KMS-11 (cell line): ENCODE data around the gene TAS1R3.
A peak's percentile ranks its signal among the peaks of the same experiment; 100 is the strongest.

Experiments used
- H2AFZ ChIP-seq: fragments of 200-600 bp; sonication (generic); 2 replicates; pipeline ENCODE4 v1.6.1; 2016; ENCODE audit warnings: antibody characterized with exemption, mixed run types, low read depth
- H3K27ac ChIP-seq: fragments of 200-600 bp; sonication (generic); 2 replicates; pipeline ENCODE4 v1.6.1; 2016; ENCODE audit warnings: mild to moderate bottlenecking, mixed run types
- H3K27me3 ChIP-seq: fragments of 200-600 bp; sonication (generic); 2 replicates; pipeline ENCODE4 v1.6.1; 2017; ENCODE audit warnings: mild to moderate bottlenecking, low read depth, mixed run types, moderate library complexity; ENCODE audit not compliant: insufficient read depth
- H3K36me3 ChIP-seq: fragments of 200-600 bp; sonication (generic); 2 replicates; pipeline ENCODE4 v1.6.1; 2017; ENCODE audit warnings: mild to moderate bottlenecking, mixed run types; ENCODE audit not compliant: insufficient read depth
- H3K4me1 ChIP-seq: fragments of 200-600 bp; sonication (generic); 2 replicates; pipeline ENCODE4 v1.6.1; 2016; ENCODE audit warnings: mild to moderate bottlenecking, low read depth, mixed run types; ENCODE audit not compliant: poor library complexity, severe bottlenecking
- H3K4me2 ChIP-seq: fragments of 200-600 bp; sonication (generic); 2 replicates; pipeline ENCODE4 v1.7.0; 2016; ENCODE audit warnings: mild to moderate bottlenecking, mixed run types
- H3K4me3 ChIP-seq: fragments of 200-600 bp; sonication (generic); IDR thresholded peaks from 2 replicates; pipeline ENCODE4 v1.6.1; 2017; ENCODE audit warnings: low read depth, low read length, mixed read lengths; ENCODE audit not compliant: insufficient read depth
- H3K79me2 ChIP-seq: fragments of 200-600 bp; sonication (generic); 2 replicates; pipeline ENCODE4 v1.6.1; 2016; ENCODE audit warnings: low read depth, mixed run types; ENCODE audit not compliant: insufficient read depth
- H3K9ac ChIP-seq: fragments of 200-600 bp; sonication (generic); 2 replicates; pipeline ENCODE4 v1.6.1; 2016; ENCODE audit warnings: mild to moderate bottlenecking, mixed run types
- H4K20me1 ChIP-seq: fragments of 200-600 bp; sonication (generic); 2 replicates; pipeline ENCODE4 v1.6.1; 2016; ENCODE audit warnings: mild to moderate bottlenecking, mixed run types; ENCODE audit not compliant: insufficient read depth
- CTCF ChIP-seq: fragments of 200-600 bp; sonication (generic); conservative IDR thresholded peaks from 2 replicates; pipeline ENCODE4 v1.6.1; 2017; ENCODE audit warnings: low read depth, mild to moderate bottlenecking, antibody characterized with exemption, low read length, moderate library complexity, mixed read lengths

Gene TAS1R3

DNA sequence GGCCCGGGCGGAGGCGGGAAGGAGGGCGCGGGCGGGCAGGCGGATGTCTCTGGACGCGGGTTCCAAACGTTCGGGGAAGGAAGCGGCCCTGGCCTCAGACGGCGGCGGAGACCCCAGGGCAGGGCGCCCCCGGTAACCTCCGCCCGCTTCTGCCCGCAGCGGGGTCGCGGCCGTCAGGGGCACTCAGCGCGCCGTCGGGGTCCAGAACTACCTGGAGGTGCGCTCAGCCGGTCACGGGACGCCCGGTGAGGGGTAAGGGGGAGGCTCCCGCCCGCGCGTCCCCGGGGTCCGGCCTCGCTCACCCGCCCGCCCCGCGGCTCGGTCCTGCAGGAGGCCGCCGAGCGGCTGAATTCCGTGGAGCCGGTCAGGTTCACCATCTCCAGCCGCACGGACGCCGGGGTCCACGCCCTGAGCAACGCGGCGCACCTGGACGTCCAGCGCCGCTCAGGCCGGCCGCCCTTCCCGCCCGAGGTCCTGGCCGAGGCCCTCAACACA is 22.3 kb upstream of the TAS1R3 start:
- Histone ChIP-seq H4K20me1 (no peaks in the 10 kb centered on the region), H3K4me1 (peaks cover 17% of the 10 kb centered on the region), H3K4me2 (peak overlapping the region; percentile 80), H3K79me2 (peaks cover 35% of the 10 kb centered on the region), H3K27me3 (no peaks in the 10 kb centered on the region), H3K9ac (peak overlapping the region; percentile 89), H3K4me3 (no peak overlapping the region), H3K36me3 (no peaks in the 10 kb centered on the region), H3K27ac (peak overlapping the region; percentile 66), H2AFZ (peak overlapping the region; percentile 67)
- no peak for TF ChIP-seq CTCF

DNA sequence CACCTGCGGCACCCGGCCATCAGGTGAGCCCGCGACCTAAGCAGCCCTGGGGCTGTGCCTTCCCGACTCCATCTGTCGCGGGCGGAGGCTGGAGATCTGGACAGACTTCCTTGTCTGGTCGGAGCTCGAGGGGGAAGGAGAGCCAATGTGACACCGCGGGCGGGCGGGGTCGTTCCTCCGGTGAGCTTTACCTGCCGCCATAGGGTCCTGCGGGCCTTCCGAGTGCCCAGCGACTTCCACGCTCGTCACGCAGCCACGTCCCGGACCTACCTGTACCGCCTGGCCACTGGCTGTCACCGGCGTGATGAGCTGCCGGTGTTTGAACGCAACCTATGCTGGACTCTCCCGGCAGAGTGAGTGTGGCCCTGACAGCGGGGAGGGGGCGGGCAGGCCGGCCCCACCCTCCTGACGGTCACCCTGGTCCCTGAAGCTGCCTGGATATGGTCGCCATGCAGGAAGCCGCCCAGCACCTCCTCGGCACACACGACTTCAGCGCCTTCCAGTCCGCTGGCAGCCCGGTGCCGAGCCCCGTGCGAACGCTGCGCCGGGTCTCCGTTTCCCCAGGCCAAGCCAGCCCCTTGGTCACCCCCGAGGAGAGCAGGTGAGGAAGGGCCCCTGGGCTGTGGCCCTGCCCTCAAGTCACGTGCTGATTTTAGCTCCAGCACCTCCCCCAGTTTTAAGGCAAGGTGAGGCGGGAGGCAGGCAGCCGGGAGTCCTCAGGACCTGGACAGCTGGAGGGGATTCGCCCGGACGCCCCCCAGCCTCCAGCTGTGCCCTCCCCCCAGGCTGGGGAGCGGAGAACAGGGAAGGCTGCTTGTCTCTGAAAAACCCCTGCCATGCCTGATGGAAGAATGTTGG is 21.6 kb upstream of the TAS1R3 start:
- TF ChIP-seq CTCF = no peak
- Histone ChIP-seq H4K20me1 (no peaks in the 10 kb centered on the region), H3K79me2 (peaks cover 34% of the 10 kb centered on the region), H3K27ac (peak overlapping the region; percentile 66; the same call in 1 of the 2 replicates), H3K4me2 (peak overlapping the region; percentile 80), H3K4me3 (no peak overlapping the region), H3K27me3 (no peaks in the 10 kb centered on the region), H3K9ac (peak overlapping the region; percentile 89), H3K4me1 (peaks cover 15% of the 10 kb centered on the region), H2AFZ (peak overlapping the region; percentile 67), H3K36me3 (no peaks in the 10 kb centered on the region)

DNA sequence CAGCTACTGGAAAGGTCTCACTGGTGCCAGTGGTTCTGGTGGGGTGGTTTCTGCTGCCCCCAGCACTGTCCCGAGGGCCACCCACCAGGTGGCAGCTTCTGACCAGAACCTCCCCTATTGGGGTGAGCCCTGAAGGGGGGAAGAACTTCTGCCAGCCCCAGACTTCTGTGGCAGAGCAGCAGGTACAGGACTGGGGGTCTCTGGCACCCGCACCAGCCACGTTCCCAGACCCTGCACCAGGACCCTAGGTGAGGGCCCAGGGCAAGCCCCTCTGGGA is 21.0 kb upstream of the TAS1R3 start:
- H3K4me3 ChIP-seq = no peak overlapping the region
- H3K79me2 ChIP-seq = peaks cover 28% of the 10 kb centered on the region
- no peak overlapping the region for H2AFZ ChIP-seq
- no peak overlapping the region for H3K9ac ChIP-seq
- no peak for TF ChIP-seq CTCF
- peaks cover 9% of the 10 kb centered on the region for H3K4me1 ChIP-seq
- H4K20me1 ChIP-seq = no peaks in the 10 kb centered on the region
- no peaks in the 10 kb centered on the region for H3K36me3 ChIP-seq
- no peak overlapping the region for H3K27ac ChIP-seq
- peak overlapping the region; percentile 80; the same call in 1 of the 2 replicates for H3K4me2 ChIP-seq
- no peaks in the 10 kb centered on the region for H3K27me3 ChIP-seq

GRCh38 chr1:1310476-1311053 is 20.5 kb upstream of the TAS1R3 start:
- Histone ChIP-seq H4K20me1 (no peaks in the 10 kb centered on the region), H3K4me1 (peaks cover 5% of the 10 kb centered on the region), H3K79me2 (peaks cover 28% of the 10 kb centered on the region), H2AFZ (no peak overlapping the region), H3K9ac (no peak overlapping the region), H3K4me2 (no peak overlapping the region), H3K27ac (no peak overlapping the region), H3K36me3 (no peaks in the 10 kb centered on the region), H3K4me3 (no peak overlapping the region), H3K27me3 (no peaks in the 10 kb centered on the region)
- TF ChIP-seq CTCF = no peak
